Fibroblast of lung (primary cell): ENCODE results near the gene NBPF26.
"Not testable (repeated sequence)": the region's sequence is repeated elsewhere in the genome, so short reads cannot be mapped to it uniquely, and the experiment has no call there.

Experiments
- CTCF ChIP-seq, 2 donors: IDR thresholded peaks in 1 of 2; conservative IDR thresholded peaks in 1 of 2; 1 replicate in 1 of 2; 2 replicates in 1 of 2; pipeline ENCODE4 v1.5.1; 2011 to 2012; ENCODE audit warnings: low read length in 2 of 2, control low read depth in 1 of 2, inconsistent platforms in 1 of 2, low read depth in 1 of 2, mild to moderate bottlenecking in 1 of 2
- EZH2 ChIP-seq: IDR thresholded peaks from 2 replicates; pipeline ENCODE4 v1.5.1; 2012; ENCODE audit warnings: low read length, control low read depth, mild to moderate bottlenecking; ENCODE audit errors: missing control alignments

DNA sequence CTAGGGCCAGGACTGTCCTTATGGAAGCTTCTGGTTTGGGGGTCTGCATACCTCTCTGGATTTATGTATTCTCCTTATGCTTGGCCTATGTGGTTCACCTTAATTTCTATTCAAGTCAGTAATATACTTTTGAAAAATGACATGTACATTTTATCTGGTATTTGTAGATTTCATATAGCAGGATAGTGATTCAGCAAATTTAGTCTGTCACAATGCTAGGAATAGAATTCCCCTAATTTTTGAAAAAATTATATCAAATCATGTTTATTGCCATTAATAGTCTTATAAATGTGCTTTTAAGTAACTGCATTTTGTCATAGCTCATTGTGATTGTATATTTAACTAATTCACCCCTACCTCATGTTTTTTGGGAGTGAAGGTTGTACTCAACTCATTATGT is 158.2 kb downstream of the NBPF26 start:
- TF ChIP-seq CTCF (conservative IDR thresholded peaks at IDR 0.05 in 1 of 2, IDR thresholded peaks at IDR 0.05 in 1 of 2; ENCODE audit: low read depth in 1 of 2, low read length in 2 of 2); EZH2: not testable (repeated sequence)
